Neural cell (in vitro differentiated cells): ENCODE results near the gene ZNF714. TPM values are rescaled to one million over a fixed set of nuclear protein-coding genes. Genes with fewer than 3 reads are reported as not detected.

Experiments used
- H2AFZ ChIP-seq: fragments of 200-600, 300-800 bp; sonication (generic), shearing (Covaris generic); 2 replicates; pipeline ENCODE4 v1.6.0; 2014; ENCODE audit warnings: low read depth, mild to moderate bottlenecking, antibody characterized with exemption, low read length, moderate library complexity
- H3F3A ChIP-seq: fragments of 200-600 bp; shearing (Covaris generic); 2 replicates; pipeline ENCODE4 v1.6.1; 2016; ENCODE audit warnings: mild to moderate bottlenecking, moderate library complexity, mixed read lengths, antibody characterized with exemption, low read length; ENCODE audit not compliant: insufficient read depth, poor library complexity, severe bottlenecking
- H3K27ac ChIP-seq: fragments of 200-600, 300-800 bp; sonication (generic), shearing (Covaris generic); 2 replicates; pipeline ENCODE4 v1.5.1; 2014; ENCODE audit warnings: mild to moderate bottlenecking, low read length, moderate library complexity
- H3K27me3 ChIP-seq: fragments of 300-800, 200-600 bp; sonication (generic), shearing (Covaris generic); 2 replicates; pipeline ENCODE4 v1.6.0; 2014; ENCODE audit warnings: mild to moderate bottlenecking, low read depth, low read length, moderate library complexity; ENCODE audit not compliant: insufficient read depth
- H3K36me3 ChIP-seq: fragments of 300-800, 200-600 bp; sonication (generic), shearing (Covaris generic); 2 replicates; pipeline ENCODE4 v1.5.1; 2014; ENCODE audit warnings: mild to moderate bottlenecking, antibody characterized with exemption, low read length, moderate library complexity; ENCODE audit not compliant: insufficient read depth
- H3K4me2 ChIP-seq: fragments of 300-800, 200-600 bp; sonication (generic), shearing (Covaris generic); 2 replicates; pipeline ENCODE4 v1.6.0; 2014; ENCODE audit warnings: mild to moderate bottlenecking, low read length
- H3K4me3 ChIP-seq: fragments of 300-800, 200-600 bp; sonication (generic), shearing (Covaris generic); 2 replicates; pipeline ENCODE4 v1.5.1; 2014; ENCODE audit warnings: mild to moderate bottlenecking, low read length, moderate library complexity
- H3K79me2 ChIP-seq: fragments of 200-600 bp; shearing (Covaris generic); replicated peaks from 2 replicates; pipeline ENCODE4 v1.6.0; 2014; ENCODE audit warnings: mild to moderate bottlenecking, low read length, moderate library complexity; ENCODE audit not compliant: insufficient read depth
- H3K9ac ChIP-seq: fragments of 300-800, 200-600 bp; sonication (generic), shearing (Covaris generic); 2 replicates; pipeline ENCODE4 v1.6.1; 2016; ENCODE audit warnings: mild to moderate bottlenecking, low read length, mixed read lengths
- H3K9me2 ChIP-seq: fragments of 200-600 bp; shearing (Covaris generic); 2 replicates; pipeline ENCODE4 v1.6.1; 2016; ENCODE audit warnings: mild to moderate bottlenecking, low read length, mixed read lengths; ENCODE audit not compliant: insufficient read depth
- H3K9me3 ChIP-seq: fragments of 200-600, 300-800 bp; sonication (generic), shearing (Covaris generic); 2 replicates; pipeline ENCODE4 v1.6.1; 2016; ENCODE audit warnings: mild to moderate bottlenecking, mixed run types, low read length, moderate library complexity, mixed read lengths
- H4K20me1 ChIP-seq: fragments of 200-600 bp; shearing (Covaris generic); 2 replicates; pipeline ENCODE4 v1.6.1; 2016; ENCODE audit warnings: mild to moderate bottlenecking, mixed run types; ENCODE audit not compliant: insufficient read depth
- EP300 ChIP-seq: fragments of 450-650 bp; conservative IDR thresholded peaks from 2 replicates; pipeline ENCODE4 v1.6.1; 2014; ENCODE audit warnings: antibody characterized with exemption, mild to moderate bottlenecking, moderate library complexity; ENCODE audit not compliant: poor library complexity, severe bottlenecking
- EZH2 ChIP-seq: fragments of 200-600, 300-800 bp; shearing (Covaris generic), sonication (generic); IDR thresholded peaks from 2 replicates; pipeline ENCODE4 v1.6.1; 2014; ENCODE audit warnings: antibody characterized with exemption, low read length, borderline replicate concordance, mild to moderate bottlenecking; ENCODE audit not compliant: insufficient read depth, poor library complexity, severe bottlenecking
- MXI1 ChIP-seq: fragments of 450-650 bp; conservative IDR thresholded peaks from 2 replicates; pipeline ENCODE4 v1.6.1; 2014; ENCODE audit warnings: antibody characterized with exemption, mild to moderate bottlenecking; ENCODE audit not compliant: poor library complexity, severe bottlenecking
- POLR2AphosphoS5 ChIP-seq: IDR thresholded peaks from 2 replicates; pipeline ENCODE4 v1.6.1; 2012
- RAD21 ChIP-seq: fragments of 450-650 bp; conservative IDR thresholded peaks from 2 replicates; pipeline ENCODE4 v1.6.1; 2014; ENCODE audit warnings: antibody characterized with exemption, mild to moderate bottlenecking, moderate library complexity
- SMC3 ChIP-seq: fragments of 450-650 bp; conservative IDR thresholded peaks from 2 replicates; pipeline ENCODE4 v1.6.1; 2014; ENCODE audit warnings: antibody characterized with exemption, mild to moderate bottlenecking, moderate library complexity; ENCODE audit not compliant: poor library complexity
- TAF1 ChIP-seq: IDR thresholded peaks from 2 replicates; pipeline ENCODE4 v1.6.1; 2012; ENCODE audit warnings: low read depth
- polyA plus RNA-seq: library from polyadenylated mRNA; depleted of rRNA; stranded (reverse); fragments of >200 nt; gene quantifications from 2 replicates; pipeline ENCODE4 v1.2.3, GENCODE V29; 2014
- TF ChIP-seq, protein P1 (sequence below): fragments of 450-650 bp; IDR thresholded peaks from 2 replicates; pipeline ENCODE4 v1.5.1; 2014; ENCODE audit warnings: antibody characterized with exemption, mild to moderate bottlenecking, moderate library complexity; ENCODE audit not compliant: poor library complexity, severe bottlenecking
- TF ChIP-seq, protein P2 (sequence below): IDR thresholded peaks from 2 replicates; pipeline ENCODE4 v1.6.1; 2012; ENCODE audit warnings: borderline replicate concordance

The ZNF714 gene
- polyA plus RNA-seq, 1 donor from 2014 or later = 68.8 TPM

DNA sequence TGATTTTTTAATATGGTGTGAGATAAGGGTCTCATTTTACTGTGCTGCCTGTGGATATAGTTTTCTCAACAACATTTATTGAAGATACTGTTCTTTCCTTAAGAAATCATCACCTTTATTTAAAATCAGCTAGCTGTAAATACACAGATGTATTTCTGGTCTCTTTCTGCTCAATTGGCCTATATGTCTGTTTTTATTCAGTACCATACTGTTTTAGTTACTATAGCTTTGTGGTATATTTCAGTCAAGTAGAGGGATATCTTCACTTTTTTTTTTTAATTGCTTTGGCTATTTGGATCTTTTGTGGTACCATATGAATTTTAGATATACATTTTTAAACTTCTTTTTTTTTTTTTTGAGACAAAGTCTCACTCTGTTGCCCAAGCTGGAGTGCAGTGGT, 16.7 kb upstream of the ZNF714 start:
- no peak overlapping the region for H3K9ac ChIP-seq
- H2AFZ ChIP-seq = no peak overlapping the region
- H3K27ac ChIP-seq = no peak overlapping the region
- no peaks in the 10 kb centered on the region for H3K79me2 ChIP-seq
- no peak overlapping the region for H3K4me2 ChIP-seq
- H3K4me3 ChIP-seq = no peak overlapping the region
- peaks cover 5% of the 10 kb centered on the region for H3K9me3 ChIP-seq
- H3K36me3 ChIP-seq = peaks cover under 1% of the 10 kb centered on the region
- no peaks in the 10 kb centered on the region for H3K9me2 ChIP-seq
- H3K27me3 ChIP-seq = no peaks in the 10 kb centered on the region
- no peaks in the 10 kb centered on the region for H3F3A ChIP-seq
- TF ChIP-seq RAD21 = no peak
- TF ChIP-seq, protein P1, sequence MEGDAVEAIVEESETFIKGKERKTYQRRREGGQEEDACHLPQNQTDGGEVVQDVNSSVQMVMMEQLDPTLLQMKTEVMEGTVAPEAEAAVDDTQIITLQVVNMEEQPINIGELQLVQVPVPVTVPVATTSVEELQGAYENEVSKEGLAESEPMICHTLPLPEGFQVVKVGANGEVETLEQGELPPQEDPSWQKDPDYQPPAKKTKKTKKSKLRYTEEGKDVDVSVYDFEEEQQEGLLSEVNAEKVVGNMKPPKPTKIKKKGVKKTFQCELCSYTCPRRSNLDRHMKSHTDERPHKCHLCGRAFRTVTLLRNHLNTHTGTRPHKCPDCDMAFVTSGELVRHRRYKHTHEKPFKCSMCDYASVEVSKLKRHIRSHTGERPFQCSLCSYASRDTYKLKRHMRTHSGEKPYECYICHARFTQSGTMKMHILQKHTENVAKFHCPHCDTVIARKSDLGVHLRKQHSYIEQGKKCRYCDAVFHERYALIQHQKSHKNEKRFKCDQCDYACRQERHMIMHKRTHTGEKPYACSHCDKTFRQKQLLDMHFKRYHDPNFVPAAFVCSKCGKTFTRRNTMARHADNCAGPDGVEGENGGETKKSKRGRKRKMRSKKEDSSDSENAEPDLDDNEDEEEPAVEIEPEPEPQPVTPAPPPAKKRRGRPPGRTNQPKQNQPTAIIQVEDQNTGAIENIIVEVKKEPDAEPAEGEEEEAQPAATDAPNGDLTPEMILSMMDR = no peak
- TF ChIP-seq EZH2 = no peak
- no peak for TF ChIP-seq EP300
- TF ChIP-seq POLR2AphosphoS5 = no peak
- TF ChIP-seq, protein P2, sequence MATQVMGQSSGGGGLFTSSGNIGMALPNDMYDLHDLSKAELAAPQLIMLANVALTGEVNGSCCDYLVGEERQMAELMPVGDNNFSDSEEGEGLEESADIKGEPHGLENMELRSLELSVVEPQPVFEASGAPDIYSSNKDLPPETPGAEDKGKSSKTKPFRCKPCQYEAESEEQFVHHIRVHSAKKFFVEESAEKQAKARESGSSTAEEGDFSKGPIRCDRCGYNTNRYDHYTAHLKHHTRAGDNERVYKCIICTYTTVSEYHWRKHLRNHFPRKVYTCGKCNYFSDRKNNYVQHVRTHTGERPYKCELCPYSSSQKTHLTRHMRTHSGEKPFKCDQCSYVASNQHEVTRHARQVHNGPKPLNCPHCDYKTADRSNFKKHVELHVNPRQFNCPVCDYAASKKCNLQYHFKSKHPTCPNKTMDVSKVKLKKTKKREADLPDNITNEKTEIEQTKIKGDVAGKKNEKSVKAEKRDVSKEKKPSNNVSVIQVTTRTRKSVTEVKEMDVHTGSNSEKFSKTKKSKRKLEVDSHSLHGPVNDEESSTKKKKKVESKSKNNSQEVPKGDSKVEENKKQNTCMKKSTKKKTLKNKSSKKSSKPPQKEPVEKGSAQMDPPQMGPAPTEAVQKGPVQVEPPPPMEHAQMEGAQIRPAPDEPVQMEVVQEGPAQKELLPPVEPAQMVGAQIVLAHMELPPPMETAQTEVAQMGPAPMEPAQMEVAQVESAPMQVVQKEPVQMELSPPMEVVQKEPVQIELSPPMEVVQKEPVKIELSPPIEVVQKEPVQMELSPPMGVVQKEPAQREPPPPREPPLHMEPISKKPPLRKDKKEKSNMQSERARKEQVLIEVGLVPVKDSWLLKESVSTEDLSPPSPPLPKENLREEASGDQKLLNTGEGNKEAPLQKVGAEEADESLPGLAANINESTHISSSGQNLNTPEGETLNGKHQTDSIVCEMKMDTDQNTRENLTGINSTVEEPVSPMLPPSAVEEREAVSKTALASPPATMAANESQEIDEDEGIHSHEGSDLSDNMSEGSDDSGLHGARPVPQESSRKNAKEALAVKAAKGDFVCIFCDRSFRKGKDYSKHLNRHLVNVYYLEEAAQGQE = no peak
- TF ChIP-seq SMC3 = no peak
- no peak for TF ChIP-seq TAF1
- TF ChIP-seq MXI1 = no peak
- no peaks in the 10 kb centered on the region for H4K20me1 ChIP-seq

GRCh38 chr19:21084343-21084742, 2.3 kb downstream of the ZNF714 start:
- H3K4me2 ChIP-seq = no peak overlapping the region
- no peak overlapping the region for H3K4me3 ChIP-seq
- no peak overlapping the region for H3K27ac ChIP-seq
- H3K36me3 ChIP-seq = peaks cover 8% of the 10 kb centered on the region
- H2AFZ ChIP-seq = no peak overlapping the region
- H3K9me3 ChIP-seq = no peaks in the 10 kb centered on the region
- TF ChIP-seq RAD21 (no peak), EP300 (no peak), MXI1 (no peak), TAF1 (no peak)
- H3K9ac ChIP-seq = no peak overlapping the region
- peaks cover 40% of the 10 kb centered on the region for H3K79me2 ChIP-seq
- no peaks in the 10 kb centered on the region for H3K27me3 ChIP-seq
- H4K20me1 ChIP-seq = no peaks in the 10 kb centered on the region
- no peaks in the 10 kb centered on the region for H3F3A ChIP-seq
- H3K9me2 ChIP-seq = no peaks in the 10 kb centered on the region

GRCh38 chr19:21087871-21088270, 5.9 kb downstream of the ZNF714 start:
- no peak overlapping the region for H3K4me2 ChIP-seq
- H3K27me3 ChIP-seq = no peaks in the 10 kb centered on the region
- TF ChIP-seq RAD21 (no peak), TAF1 (no peak), EZH2 (no peak), MXI1 (no peak), EP300 (no peak), SMC3 (no peak), POLR2AphosphoS5 (no peak)
- TF ChIP-seq, protein P2 = no peak
- TF ChIP-seq, protein P1 = no peak
- no peak overlapping the region for H3K9ac ChIP-seq
- no peak overlapping the region for H2AFZ ChIP-seq
- no peaks in the 10 kb centered on the region for H3K9me3 ChIP-seq
- peaks cover 36% of the 10 kb centered on the region for H3K79me2 ChIP-seq
- H3K9me2 ChIP-seq = no peaks in the 10 kb centered on the region
- H3K36me3 ChIP-seq = peaks cover 8% of the 10 kb centered on the region
- H3K27ac ChIP-seq = no peak overlapping the region
- H3K4me3 ChIP-seq = no peak overlapping the region
- no peaks in the 10 kb centered on the region for H3F3A ChIP-seq
- no peaks in the 10 kb centered on the region for H4K20me1 ChIP-seq
